PC-9 (cell line): ENCODE measurements around the gene TRAF3. TPM values are rescaled to one million over a fixed set of nuclear protein-coding genes. Genes with fewer than 3 reads are reported as not detected.

Experiments used
- BruUV-seq: library from RNA; stranded (reverse); fragments of 400-500 nt; replicated peaks from 2 replicates; lab custom pipeline; 2021; lab: Mats Ljungman, UMichigan
- CTCF ChIA-PET: fragments of 300-600 bp; sonication (Branson Sonifier 250); formaldehyde crosslinking; loops from one replicate; lab custom pipeline; 2022; ENCODE audit warnings: antibody characterized with exemption; lab: Charles Lee
- POLR2A ChIA-PET: fragments of 300-600 bp; sonication (Branson Sonifier 250); formaldehyde crosslinking; loops from one replicate; lab custom pipeline; 2022; ENCODE audit warnings: antibody characterized with exemption; ENCODE audit not compliant: unreplicated experiment; lab: Charles Lee
- DNase-seq, 2 experiments: peaks; one replicate each; pipeline versions ENCODE4 v3.0.0 to v3.0.0-alpha.2; 2015 to 2022; ENCODE audit warnings: mixed read lengths in 1 of 2
- H2AFZ ChIP-seq: fragments of 200-600 bp; sonication (generic); 2 replicates; pipeline ENCODE4 v1.8.1; 2017; ENCODE audit warnings: antibody characterized with exemption
- H3F3A ChIP-seq: fragments of 200-600 bp; sonication (generic); 2 replicates; pipeline ENCODE4 v1.8.1; 2017; ENCODE audit warnings: antibody characterized with exemption, mild to moderate bottlenecking, low read depth; ENCODE audit not compliant: insufficient read depth
- H3K27ac ChIP-seq: fragments of 200-600 bp; sonication (generic); 2 replicates; pipeline ENCODE4 v1.6.1; 2016; ENCODE audit warnings: mixed run types
- H3K27me3 ChIP-seq: fragments of 200-600 bp; sonication (generic); 2 replicates; pipeline ENCODE4 v1.6.1; 2016; ENCODE audit warnings: low read depth, mixed run types; ENCODE audit not compliant: insufficient read depth
- H3K36me3 ChIP-seq: fragments of 200-600 bp; sonication (generic); 2 replicates; pipeline ENCODE4 v1.6.1; 2016; ENCODE audit warnings: low read depth, mixed run types
- H3K4me1 ChIP-seq: fragments of 200-600 bp; sonication (generic); replicated peaks from 2 replicates; pipeline ENCODE4 v1.6.1; 2016; ENCODE audit warnings: mixed run types; ENCODE audit not compliant: insufficient read depth
- H3K4me2 ChIP-seq: fragments of 200-600 bp; sonication (generic); 2 replicates; pipeline ENCODE4 v1.6.1; 2017; ENCODE audit warnings: mixed run types
- H3K4me3 ChIP-seq: fragments of 200-600 bp; sonication (generic); 2 replicates; pipeline ENCODE4 v1.6.1; 2016; ENCODE audit warnings: mixed run types
- H3K79me2 ChIP-seq: fragments of 200-600 bp; sonication (generic); 2 replicates; pipeline ENCODE4 v1.6.1; 2017; ENCODE audit warnings: low read depth, mixed run types
- H3K9me2 ChIP-seq: fragments of 200-600 bp; sonication (generic); 2 replicates; pipeline ENCODE4 v1.8.1; 2017; ENCODE audit warnings: mild to moderate bottlenecking; ENCODE audit not compliant: insufficient read depth
- H3K9me3 ChIP-seq: fragments of 200-600 bp; sonication (generic); 2 replicates; pipeline ENCODE4 v1.8.1; 2016; ENCODE audit warnings: low read depth; ENCODE audit not compliant: insufficient read depth
- H4K20me1 ChIP-seq: fragments of 200-600 bp; sonication (generic); 2 replicates; pipeline ENCODE4 v1.8.1; 2017; ENCODE audit not compliant: insufficient read depth
- CTCF ChIP-seq: fragments of 200-600 bp; sonication (generic); conservative IDR thresholded peaks from 2 replicates; pipeline ENCODE4 v1.6.1; 2017; ENCODE audit warnings: mixed run types, antibody characterized with exemption, mild to moderate bottlenecking, moderate library complexity
- EZH2 ChIP-seq: fragments of 200-600 bp; sonication (generic); IDR thresholded peaks from 2 replicates; pipeline ENCODE4 v1.8.0; 2017; ENCODE audit warnings: antibody characterized with exemption, low read depth
- intact Hi-C: fragments of 100-400 bp; cut with micrococcal nuclease; formaldehyde crosslinking; loops from one replicate; pipeline ENCODE4 v1.10.0; 2022; ENCODE audit not compliant: unreplicated experiment
- total RNA-seq: library from RNA; stranded (reverse); gene quantifications from 2 replicates; pipeline ENCODE4 v1.2.3, GENCODE V29; 2021

TRAF3 gene
- total RNA-seq, 1 experiment from 2014 or later, result 41.3 TPM

DNA sequence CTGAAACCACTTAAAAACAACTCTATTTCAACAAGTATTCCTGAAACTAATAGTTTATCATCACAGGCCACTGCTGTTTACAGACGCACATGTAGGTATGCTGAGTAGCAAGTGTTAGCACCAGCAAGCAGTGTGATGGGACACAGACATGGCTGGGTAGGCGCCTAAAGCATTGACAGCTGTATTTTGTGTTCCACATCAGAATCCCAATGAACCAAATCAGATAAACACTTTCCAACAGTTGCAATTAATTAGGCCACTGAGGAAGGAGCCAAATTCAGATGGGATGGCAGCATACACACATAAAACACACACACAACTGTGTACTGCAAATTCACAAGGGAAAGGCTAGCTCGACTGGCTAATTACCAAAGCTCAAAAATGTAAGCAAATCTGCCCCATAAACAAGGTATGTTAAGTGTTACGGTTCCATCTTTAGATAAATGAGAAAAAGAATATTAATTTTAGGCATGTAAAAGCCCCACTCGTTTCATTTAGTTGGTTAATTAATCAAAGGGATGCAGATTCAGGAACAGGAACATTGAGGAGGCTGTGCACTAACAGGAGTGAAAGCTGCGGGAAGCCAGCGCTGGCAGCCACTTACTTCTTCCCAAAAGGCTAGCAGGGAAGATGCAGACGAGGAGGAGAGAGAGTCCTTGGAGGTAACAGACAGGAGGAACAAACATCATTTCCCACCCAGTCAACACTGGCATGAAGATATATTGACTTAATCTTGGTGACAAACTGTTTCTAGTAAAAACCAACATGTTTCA, 178.6 kb downstream of the TRAF3 start:
- no peak overlapping the region for H2AFZ ChIP-seq
- H3K9me3 ChIP-seq, result no peaks in the 10 kb centered on the region
- no peaks in the 10 kb centered on the region for H3K27me3 ChIP-seq
- H4K20me1 ChIP-seq, result peaks cover 11% of the 10 kb centered on the region
- intact Hi-C loops, result no loop called here
- DNase-seq, result no peak
- TF ChIP-seq CTCF, result no peak
- TF ChIP-seq EZH2, result no peak
- no peak overlapping the region for H3K4me2 ChIP-seq
- H3K36me3 ChIP-seq, result peaks cover 69% of the 10 kb centered on the region
- H3K27ac ChIP-seq, result no peak overlapping the region
- no peak overlapping the region for H3K4me3 ChIP-seq
- BruUV-seq, result no TSS peak
- ChIA-PET POLR2A (no interaction called here), CTCF (no interaction called here)
- H3K79me2 ChIP-seq, result no peaks in the 10 kb centered on the region
- peaks cover 23% of the 10 kb centered on the region for H3F3A ChIP-seq
- no peaks in the 10 kb centered on the region for H3K4me1 ChIP-seq
- H3K9me2 ChIP-seq, result no peaks in the 10 kb centered on the region

DNA sequence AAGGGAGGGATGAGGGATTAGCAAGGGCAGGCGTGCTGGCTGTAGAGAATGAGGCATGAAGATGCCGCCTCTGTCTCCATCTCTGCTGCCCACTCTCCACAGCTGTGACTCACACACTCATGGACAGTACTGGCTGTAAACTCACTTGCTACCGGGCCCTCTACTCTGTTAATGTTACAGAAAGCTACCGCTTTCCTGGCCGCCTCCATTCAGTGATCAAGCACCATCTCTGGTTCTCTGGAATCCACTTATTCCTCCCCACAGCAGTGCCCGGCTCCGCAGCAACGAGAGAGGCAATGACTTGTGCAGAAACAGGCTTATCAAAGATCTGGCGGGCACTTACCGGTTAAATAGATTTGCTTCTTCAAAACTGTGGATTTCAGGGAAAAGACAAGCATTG, 180.0 kb downstream of the TRAF3 start:
- no peaks in the 10 kb centered on the region for H3K9me3 ChIP-seq
- no peak overlapping the region for H2AFZ ChIP-seq
- POLR2A ChIA-PET, result no interaction called here
- no peak overlapping the region for H3K27ac ChIP-seq
- intact Hi-C loops, result no loop called here
- H3K4me1 ChIP-seq, result no peaks in the 10 kb centered on the region
- no peak overlapping the region for H3K4me3 ChIP-seq
- no TSS peak for BruUV-seq
- no peak for TF ChIP-seq CTCF
- TF ChIP-seq EZH2, result no peak
- peaks cover 21% of the 10 kb centered on the region for H3F3A ChIP-seq
- no peak overlapping the region for H3K4me2 ChIP-seq
- DNase-seq, result no peak
- H3K27me3 ChIP-seq, result no peaks in the 10 kb centered on the region
- peaks cover 10% of the 10 kb centered on the region for H4K20me1 ChIP-seq
- CTCF ChIA-PET, result no interaction called here
- H3K79me2 ChIP-seq, result no peaks in the 10 kb centered on the region
- H3K9me2 ChIP-seq, result no peaks in the 10 kb centered on the region
- peaks cover 64% of the 10 kb centered on the region for H3K36me3 ChIP-seq

- Histone ChIP-seq H3K79me2 (no peaks in the 10 kb centered on the region), H3K36me3 (peaks cover 64% of the 10 kb centered on the region), H3K4me3 (no peak overlapping the region), H3K27me3 (no peaks in the 10 kb centered on the region), H3K4me1 (no peaks in the 10 kb centered on the region), H3F3A (peaks cover 22% of the 10 kb centered on the region), H2AFZ (no peak overlapping the region), H4K20me1 (peaks cover 3% of the 10 kb centered on the region; the same call in 1 of the 2 replicates), H3K4me2 (no peak overlapping the region), H3K9me2 (no peaks in the 10 kb centered on the region), H3K9me3 (no peaks in the 10 kb centered on the region), H3K27ac (no peak overlapping the region)
- TF ChIP-seq CTCF (no peak), EZH2 (no peak)
- ChIA-PET POLR2A (interaction anchor here (0.6 to 0.7 kb wide), 2 partner anchors 85 to 214 kb away, joined by 5 to 11 read pairs; no protein-coding TSS in a partner anchor), CTCF (no interaction called here)
- intact Hi-C loops, result no loop called here
- no TSS peak for BruUV-seq
- no peak for DNase-seq
These were observed 181.2 kb downstream of the TRAF3 start for GRCh38 chr14:102958461-102958860.

Other genes starting within 250 kb of the TRAF3 start
- gene RCOR1, start 184.8 kb upstream of the TRAF3 start, total RNA-seq, result 54.2 and 67.2 TPM in 2 replicates
- 21.8 and 36.5 TPM in 2 replicates for gene AMN, start 145.2 kb downstream of the TRAF3 start, total RNA-seq